ENCODE measurements around the gene CNTN4.

DNA sequence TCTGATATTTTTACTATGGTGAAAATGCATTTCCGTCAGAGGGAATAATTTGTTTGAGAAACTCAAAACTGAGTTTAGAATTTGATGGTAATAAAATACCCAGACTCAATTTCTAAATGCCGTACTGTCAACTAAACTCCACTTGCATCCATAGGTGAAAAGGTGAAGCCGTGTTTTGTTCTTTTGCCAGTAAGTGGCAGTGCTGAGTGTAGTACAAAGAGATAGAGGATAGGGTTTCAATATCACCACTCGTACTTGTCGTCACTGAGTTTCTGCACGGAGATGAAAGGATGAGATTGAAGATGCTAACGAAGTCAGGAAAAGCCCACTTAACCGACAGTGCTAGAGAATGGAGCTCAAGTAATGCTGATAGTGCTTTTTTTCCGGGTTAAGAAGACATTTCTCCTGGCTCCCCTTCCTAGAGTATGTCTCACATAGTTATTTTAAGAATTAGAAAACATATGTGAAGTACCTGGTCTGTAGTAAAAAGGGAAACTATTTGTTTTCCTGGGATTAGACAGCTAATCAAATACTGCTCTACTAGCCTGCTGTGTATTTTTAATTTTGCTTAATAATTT is 666.4 kb downstream of the CNTN4 start:
- no peak for TF ChIP-seq POLR2A (IDR thresholded peaks at IDR 0.05)
- TF ChIP-seq, protein P1, sequence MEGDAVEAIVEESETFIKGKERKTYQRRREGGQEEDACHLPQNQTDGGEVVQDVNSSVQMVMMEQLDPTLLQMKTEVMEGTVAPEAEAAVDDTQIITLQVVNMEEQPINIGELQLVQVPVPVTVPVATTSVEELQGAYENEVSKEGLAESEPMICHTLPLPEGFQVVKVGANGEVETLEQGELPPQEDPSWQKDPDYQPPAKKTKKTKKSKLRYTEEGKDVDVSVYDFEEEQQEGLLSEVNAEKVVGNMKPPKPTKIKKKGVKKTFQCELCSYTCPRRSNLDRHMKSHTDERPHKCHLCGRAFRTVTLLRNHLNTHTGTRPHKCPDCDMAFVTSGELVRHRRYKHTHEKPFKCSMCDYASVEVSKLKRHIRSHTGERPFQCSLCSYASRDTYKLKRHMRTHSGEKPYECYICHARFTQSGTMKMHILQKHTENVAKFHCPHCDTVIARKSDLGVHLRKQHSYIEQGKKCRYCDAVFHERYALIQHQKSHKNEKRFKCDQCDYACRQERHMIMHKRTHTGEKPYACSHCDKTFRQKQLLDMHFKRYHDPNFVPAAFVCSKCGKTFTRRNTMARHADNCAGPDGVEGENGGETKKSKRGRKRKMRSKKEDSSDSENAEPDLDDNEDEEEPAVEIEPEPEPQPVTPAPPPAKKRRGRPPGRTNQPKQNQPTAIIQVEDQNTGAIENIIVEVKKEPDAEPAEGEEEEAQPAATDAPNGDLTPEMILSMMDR (IDR thresholded peaks at IDR 0.05) = peak; percentile 36 to 58 (median 56)

Measured in right lobe of liver (tissue), 4 donors.